Peyer's patch (tissue), 4 donors: Measurements from ENCODE around the gene RUSC1. TPM values are rescaled to one million over a fixed set of nuclear protein-coding genes. Genes with fewer than 3 reads are reported as not detected.

Experiments
- DNase-seq, 3 donors: peaks; one replicate each; pipeline ENCODE4 v3.0.0-alpha.2; 2017 to 2019
- H3K27ac ChIP-seq, 4 donors: fragments of 200-600 bp; sonication (generic); one replicate each; pipeline ENCODE4 v1.5.1; 2016 to 2019
- H3K27me3 ChIP-seq, 2 donors: fragments of 200-600 bp; sonication (generic); one replicate each; pipeline ENCODE4 v1.5.1; 2019
- H3K36me3 ChIP-seq, 3 donors: fragments of 200-600 bp; sonication (generic); one replicate each; pipeline ENCODE4 v1.5.1; 2016 to 2019
- H3K4me1 ChIP-seq, 4 donors: fragments of 200-600 bp; sonication (generic); one replicate each; pipeline ENCODE4 v1.5.1; 2016 to 2019
- H3K4me3 ChIP-seq, 4 donors: fragments of 200-600 bp; sonication (generic); 1 replicate in 3 of 4; 2 replicates in 1 of 4; pipeline ENCODE4 v1.5.1; 2016 to 2019; ENCODE audit warnings: mild to moderate bottlenecking in 1 of 4
- H3K9me3 ChIP-seq, 4 donors: fragments of 200-600 bp; sonication (generic); one replicate each; pipeline ENCODE4 v1.5.1; 2016 to 2019; ENCODE audit warnings: mild to moderate bottlenecking in 1 of 4
- CTCF ChIP-seq, 6 experiments: fragments of 450-650 bp in 4 of 6; fragments of 200-600 bp in 2 of 6; sonication (generic) in 1 of 6; IDR thresholded peaks; one replicate each; pipeline ENCODE4 v1.5.1; 2017 to 2019; ENCODE audit warnings: antibody characterized with exemption in 6 of 6, mild to moderate bottlenecking in 3 of 6, moderate library complexity in 1 of 6
- POLR2A ChIP-seq, 2 donors: fragments of 450-650 bp; IDR thresholded peaks; one replicate each; pipeline ENCODE4 v1.5.1; 2017; ENCODE audit warnings: antibody characterized with exemption in 2 of 2, mild to moderate bottlenecking in 2 of 2, moderate library complexity in 2 of 2
- total RNA-seq, 4 donors: library from RNA; depleted of rRNA; stranded (reverse); fragments of >200 nt; gene quantifications; one replicate each; pipeline ENCODE4 v1.1.0, GENCODE V29; 2016

The RUSC1 gene
- total RNA-seq, 4 donors from 2014 or later: 40.4 to 72.4 (median 71.8) TPM

- no peak overlapping the region for H3K27ac ChIP-seq
- H3K4me1 ChIP-seq: no peaks in the 10 kb centered on the region
- no peaks in the 10 kb centered on the region for H3K27me3 ChIP-seq
- H3K4me3 ChIP-seq: peak overlapping the region in 1 of 4 donors; percentile 18
- H3K36me3 ChIP-seq: no peaks in the 10 kb centered on the region
- no peak for DNase-seq
- H3K9me3 ChIP-seq: no peaks in the 10 kb centered on the region
- no peak for TF ChIP-seq CTCF (IDR thresholded peaks at IDR 0.05)
- no peak for TF ChIP-seq POLR2A (IDR thresholded peaks at IDR 0.05)
Observed at GRCh38 chr1:155294520-155295182, 26.0 kb upstream of the RUSC1 start.

GRCh38 chr1:155295183-155295941, 25.3 kb upstream of the RUSC1 start:
- H3K4me3 ChIP-seq: peak overlapping the region in 1 of 4 donors; percentile 18
- H3K36me3 ChIP-seq: no peaks in the 10 kb centered on the region
- H3K27ac ChIP-seq: no peak overlapping the region
- TF ChIP-seq POLR2A (IDR thresholded peaks at IDR 0.05) (no peak), CTCF (IDR thresholded peaks at IDR 0.05) (no peak)
- H3K27me3 ChIP-seq: no peaks in the 10 kb centered on the region
- DNase-seq: no peak
- no peaks in the 10 kb centered on the region for H3K9me3 ChIP-seq
- no peaks in the 10 kb centered on the region for H3K4me1 ChIP-seq

- no peaks in the 10 kb centered on the region for H3K36me3 ChIP-seq
- H3K27ac ChIP-seq: no peak overlapping the region
- no peaks in the 10 kb centered on the region for H3K4me1 ChIP-seq
- no peak for TF ChIP-seq POLR2A (IDR thresholded peaks at IDR 0.05)
- TF ChIP-seq CTCF (IDR thresholded peaks at IDR 0.05): no peak
- DNase-seq: no peak
- no peaks in the 10 kb centered on the region for H3K9me3 ChIP-seq
- no peaks in the 10 kb centered on the region for H3K27me3 ChIP-seq
- no peak overlapping the region for H3K4me3 ChIP-seq
Observed at GRCh38 chr1:155295942-155296267, 24.8 kb upstream of the RUSC1 start.

- TF ChIP-seq POLR2A (IDR thresholded peaks at IDR 0.05) (no peak), CTCF (IDR thresholded peaks at IDR 0.05) (no peak)
- Histone ChIP-seq H3K4me3 (no peak overlapping the region), H3K36me3 (no peaks in the 10 kb centered on the region), H3K4me1 (no peaks in the 10 kb centered on the region), H3K27me3 (no peaks in the 10 kb centered on the region), H3K27ac (no peak overlapping the region), H3K9me3 (no peaks in the 10 kb centered on the region)
- DNase-seq: no peak
Observed at GRCh38 chr1:155296661-155297060, 24.0 kb upstream of the RUSC1 start.

- H3K27me3 ChIP-seq: no peaks in the 10 kb centered on the region
- DNase-seq: no peak
- H3K27ac ChIP-seq: no peak overlapping the region
- no peaks in the 10 kb centered on the region for H3K9me3 ChIP-seq
- TF ChIP-seq POLR2A (IDR thresholded peaks at IDR 0.05): no peak
- TF ChIP-seq CTCF (IDR thresholded peaks at IDR 0.05): no peak
- no peaks in the 10 kb centered on the region for H3K4me1 ChIP-seq
- no peak overlapping the region for H3K4me3 ChIP-seq
- no peaks in the 10 kb centered on the region for H3K36me3 ChIP-seq
Observed at GRCh38 chr1:155297384-155297783, 23.3 kb upstream of the RUSC1 start.
